ENCODE data around the gene TIAM1.

TIAM1 gene

GRCh38 chr21:31173881-31174555 is 170.0 kb downstream of the TIAM1 start:
- no peak for DNase-seq (ENCODE audit: low read depth)

- DNase-seq (ENCODE audit: low read depth): no peak
These were observed 171.7 kb downstream of the TIAM1 start for GRCh38 chr21:31172328-31172727.

GRCh38 chr21:31164713-31165694 is 179.1 kb downstream of the TIAM1 start:
- no peak for DNase-seq (ENCODE audit: low read depth)

DNA sequence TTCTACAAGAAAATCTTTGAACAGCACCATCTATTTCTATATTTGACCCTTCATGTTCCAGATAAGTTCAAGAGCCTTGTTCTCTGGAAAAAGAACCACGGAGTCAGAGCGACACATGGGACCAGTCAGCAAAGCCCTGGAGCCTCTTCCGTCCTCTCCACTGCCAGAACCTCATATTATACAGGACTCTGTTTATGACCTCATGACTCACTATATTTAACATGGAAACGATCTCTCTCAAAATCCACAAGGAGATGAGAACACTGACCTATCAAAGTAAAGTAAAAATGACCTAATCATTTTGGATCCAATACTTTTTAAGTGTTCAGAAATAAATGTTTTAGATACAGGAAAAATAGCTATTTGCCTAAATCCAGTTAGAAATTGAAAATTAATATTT is 181.2 kb downstream of the TIAM1 start:
- no peak for DNase-seq (ENCODE audit: low read depth)

DNA sequence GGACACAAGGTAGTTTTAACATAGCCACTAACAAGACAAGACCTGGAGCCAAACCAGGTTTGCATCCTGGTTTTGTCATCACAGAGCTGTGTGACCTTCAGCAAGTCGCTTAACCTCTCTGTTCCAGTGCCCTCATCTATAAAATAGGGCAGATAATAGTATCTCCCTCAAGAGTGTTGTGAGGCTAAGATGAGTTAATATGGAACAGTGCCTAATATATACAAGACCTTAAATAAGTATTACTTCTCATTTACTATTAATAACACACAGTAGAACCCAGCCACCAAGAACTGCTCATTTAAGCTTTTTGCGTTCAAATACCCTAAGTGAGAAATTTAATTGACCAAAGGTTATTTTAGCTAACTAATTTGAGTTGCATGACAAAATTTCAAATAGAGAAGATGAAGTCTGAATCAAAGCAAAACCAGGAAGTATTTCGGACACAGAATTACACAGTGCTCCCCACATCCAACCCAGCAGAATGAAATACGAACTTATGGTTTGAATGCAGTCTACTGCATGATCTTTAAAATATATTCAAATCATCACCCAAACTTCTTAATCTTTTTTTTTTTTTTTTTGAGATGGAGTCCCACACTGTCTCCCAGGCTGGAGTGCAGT is 181.9 kb downstream of the TIAM1 start:
- DNase-seq (ENCODE audit: low read depth): no peak

- DNase-seq (ENCODE audit: low read depth): no peak
These were observed 182.9 kb downstream of the TIAM1 start for GRCh38 chr21:31161157-31161556.

DNA sequence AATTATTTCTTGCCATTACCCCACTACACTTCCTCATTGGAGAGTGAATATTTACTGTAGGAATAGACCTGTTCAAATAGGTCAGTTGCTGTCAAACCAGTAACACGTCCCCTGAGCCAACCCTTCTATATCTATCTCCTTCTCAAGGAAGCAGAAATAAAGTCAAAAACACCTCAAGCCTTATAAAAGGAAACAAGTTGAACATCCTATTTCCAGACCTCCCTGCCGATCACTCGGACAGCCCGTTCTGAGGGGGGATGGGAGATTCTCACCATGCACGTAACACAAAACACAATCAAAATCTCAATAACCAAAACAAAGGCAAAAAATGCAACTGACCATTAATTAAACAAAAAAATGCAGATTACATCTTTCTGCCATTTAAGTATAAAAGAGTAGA is 184.3 kb downstream of the TIAM1 start:
- DNase-seq (ENCODE audit: low read depth): no peak

DNA sequence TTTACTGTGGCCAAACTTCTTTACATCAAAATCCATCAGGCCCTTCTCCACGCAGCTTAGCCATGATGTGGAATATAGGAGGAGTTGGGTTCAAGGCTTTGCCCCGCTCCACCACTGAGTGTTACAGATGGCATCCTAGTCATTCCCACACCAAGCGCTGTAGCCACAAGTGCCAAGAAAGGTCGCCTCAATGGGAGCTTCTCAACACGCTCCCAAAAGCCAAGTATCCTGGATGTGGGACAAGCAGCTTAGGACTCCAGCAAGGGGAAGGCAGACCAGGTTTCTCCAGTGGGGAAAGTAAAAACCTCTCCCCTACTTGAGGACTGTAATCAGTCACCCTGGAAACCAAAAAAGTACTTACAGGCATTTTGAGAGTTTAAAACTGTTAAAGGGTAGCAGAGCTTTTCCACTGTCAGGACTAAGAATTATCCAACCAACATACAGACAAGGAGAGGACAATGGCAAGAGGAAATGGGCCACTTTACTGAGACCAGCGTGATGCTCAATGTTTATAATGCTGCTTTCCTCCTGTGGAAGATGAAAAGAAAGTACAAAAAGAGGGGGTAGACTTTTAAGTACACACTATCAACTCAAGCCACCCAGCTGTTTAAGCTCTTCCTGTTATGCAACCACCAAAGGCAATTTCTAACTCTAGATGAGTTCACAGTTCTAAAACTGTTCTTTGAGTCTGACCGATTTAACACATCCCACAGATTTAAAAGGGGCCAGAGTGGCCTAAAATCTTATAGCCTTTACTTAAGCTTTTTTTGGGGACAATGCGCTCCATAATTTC is 185.1 kb downstream of the TIAM1 start:
- no peak for DNase-seq (ENCODE audit: low read depth)

- DNase-seq (ENCODE audit: low read depth): no peak
These were observed 186.3 kb downstream of the TIAM1 start for GRCh38 chr21:31157756-31158155.

GRCh38 chr21:31156662-31157061 is 187.4 kb downstream of the TIAM1 start:
- DNase-seq (ENCODE audit: low read depth): no peak

- no peak for DNase-seq (ENCODE audit: low read depth)
These were observed 187.9 kb downstream of the TIAM1 start for GRCh38 chr21:31156169-31156568.

DNA sequence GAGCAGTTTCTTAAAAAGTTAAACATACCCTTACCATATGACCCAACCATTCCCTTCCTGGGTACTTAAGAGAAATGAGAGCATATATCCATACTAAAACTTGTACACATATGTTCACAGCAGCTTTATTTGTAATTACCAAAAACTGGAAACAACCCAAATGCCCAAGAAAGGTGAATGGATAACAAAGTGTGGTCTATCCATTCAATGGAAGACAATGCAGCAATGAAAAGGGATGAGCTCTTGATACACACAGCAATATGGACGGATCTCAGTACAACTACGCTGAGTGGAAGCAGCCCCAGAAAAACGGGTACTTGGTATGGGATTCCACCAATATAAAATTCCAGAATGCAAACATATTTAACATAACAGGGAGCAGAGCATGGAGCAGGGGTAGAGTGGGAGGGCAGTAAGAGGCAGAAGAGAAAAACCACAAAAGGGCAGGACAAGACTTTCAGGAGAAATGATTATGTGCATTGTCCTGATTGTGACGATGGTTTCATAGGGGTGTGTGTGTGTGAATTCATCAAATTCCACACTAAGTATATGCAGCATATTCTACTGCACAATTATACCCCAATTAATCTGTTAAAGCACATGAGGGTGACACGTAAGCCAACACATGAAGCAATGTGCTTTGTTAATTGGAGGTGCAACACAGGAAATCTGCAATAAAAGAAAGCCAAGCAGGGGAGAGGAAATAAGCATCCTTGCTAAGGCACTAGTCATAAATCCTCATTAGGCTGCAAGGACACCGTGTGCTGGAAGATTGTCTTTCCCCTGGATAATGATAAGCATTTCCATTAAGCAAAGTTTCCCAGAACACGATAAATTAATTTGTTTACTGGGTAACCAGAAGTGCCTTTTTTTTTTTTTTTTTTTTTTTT is 192.7 kb downstream of the TIAM1 start:
- DNase-seq (ENCODE audit: low read depth): no peak

DNA sequence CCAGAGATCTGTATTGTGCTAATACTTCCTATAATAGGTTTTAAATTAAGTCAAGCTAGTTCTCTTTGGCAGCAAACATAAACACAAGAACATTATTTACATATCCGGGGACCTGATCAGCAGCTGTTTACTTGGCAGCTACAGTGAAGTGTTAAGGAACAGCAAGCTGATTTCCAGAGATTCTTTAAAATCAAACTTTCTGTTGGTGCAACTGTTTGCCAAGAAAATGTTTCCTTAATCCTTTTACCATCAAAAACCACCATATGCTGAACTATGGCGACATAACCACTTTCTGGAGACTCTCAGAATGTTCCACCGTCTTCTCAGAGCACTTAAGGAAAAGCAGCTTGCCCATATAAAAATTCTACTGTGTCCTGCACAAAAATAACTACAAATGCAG is 198.8 kb downstream of the TIAM1 start:
- no peak for DNase-seq (ENCODE audit: low read depth)

DNA sequence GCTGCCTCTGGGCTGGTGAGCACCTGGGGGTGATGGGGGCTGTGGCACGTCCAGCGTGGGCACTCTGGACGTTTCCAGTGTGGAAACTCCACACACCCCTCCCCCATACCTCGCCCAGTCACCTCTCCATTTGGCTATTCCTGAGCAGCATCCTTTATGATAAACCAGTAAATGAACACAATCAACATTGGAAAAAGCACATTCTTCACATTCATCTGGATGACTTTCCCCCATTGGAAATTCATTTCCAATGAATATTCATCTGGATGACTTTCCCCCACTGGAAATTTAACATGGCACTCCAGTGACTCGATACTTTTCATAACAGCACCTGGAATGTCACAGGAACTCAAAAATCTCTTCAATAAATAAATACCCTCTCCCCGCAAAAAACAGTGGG is 201.0 kb downstream of the TIAM1 start:
- DNase-seq (ENCODE audit: low read depth): peak; percentile 8

DNA sequence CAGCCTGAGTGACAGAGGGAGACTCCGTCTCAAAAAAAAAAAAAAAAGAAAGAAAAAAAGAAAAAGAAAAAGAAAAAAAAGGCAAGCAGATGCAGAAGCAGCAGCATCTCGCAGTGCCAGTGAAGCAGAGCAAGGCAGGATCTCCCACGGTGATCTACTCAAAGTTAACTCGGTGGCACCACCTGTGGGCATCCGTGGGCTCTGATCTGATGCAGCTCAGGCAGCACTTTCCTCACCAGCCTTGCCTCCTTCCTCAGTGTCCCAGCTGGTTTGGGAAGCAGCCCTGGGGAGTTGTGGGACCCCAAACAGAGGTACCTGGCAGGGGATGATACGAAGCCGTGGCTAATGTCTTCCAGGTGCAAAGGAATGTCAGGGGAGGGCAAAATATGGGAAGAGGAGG is 201.5 kb downstream of the TIAM1 start:
- DNase-seq (ENCODE audit: low read depth): no peak

GRCh38 chr21:31141389-31142000 is 202.6 kb downstream of the TIAM1 start:
- DNase-seq (ENCODE audit: low read depth): no peak

GRCh38 chr21:31140676-31141075 is 203.4 kb downstream of the TIAM1 start:
- DNase-seq (ENCODE audit: low read depth): no peak

DNA sequence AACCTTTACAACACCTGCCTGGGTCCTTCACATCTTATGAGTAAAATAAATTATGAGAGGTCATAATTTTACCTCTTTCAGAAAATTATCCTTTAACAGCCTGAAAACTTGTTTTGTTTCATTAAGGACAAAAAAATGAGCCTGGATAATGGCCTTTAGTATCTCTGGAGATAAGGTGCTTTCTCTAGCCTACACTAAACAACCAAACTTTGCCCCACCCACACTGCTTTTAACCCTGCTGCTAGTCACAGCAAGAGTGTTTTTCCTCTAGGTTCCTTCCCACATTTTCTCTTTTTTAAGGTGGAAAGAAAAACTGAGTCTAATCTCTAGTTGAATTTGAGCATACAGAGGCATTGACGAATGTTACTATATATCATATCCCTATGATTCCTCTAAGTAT is 204.0 kb downstream of the TIAM1 start:
- no peak for DNase-seq (ENCODE audit: low read depth)

DNA sequence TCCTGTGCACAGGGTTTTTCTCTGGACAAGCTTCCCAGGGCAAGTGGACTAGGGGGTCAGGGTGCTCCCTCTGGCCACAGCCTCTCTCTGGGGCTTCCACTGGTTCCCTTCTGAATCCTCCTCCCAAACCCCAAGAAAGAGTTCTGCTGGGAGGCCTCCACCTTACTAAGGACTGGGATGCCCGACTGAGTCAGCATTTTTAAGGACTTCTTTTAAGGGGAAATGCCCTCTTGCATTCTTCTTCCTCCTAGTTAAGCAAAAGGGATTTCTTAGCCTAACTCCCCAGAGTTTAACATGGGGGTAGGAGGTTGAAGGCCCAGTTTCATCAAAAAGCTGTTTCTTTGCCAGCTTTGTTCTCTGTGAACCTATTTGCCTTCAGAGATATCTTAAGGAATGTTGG is 206.1 kb downstream of the TIAM1 start:
- DNase-seq (ENCODE audit: low read depth): no peak

DNA sequence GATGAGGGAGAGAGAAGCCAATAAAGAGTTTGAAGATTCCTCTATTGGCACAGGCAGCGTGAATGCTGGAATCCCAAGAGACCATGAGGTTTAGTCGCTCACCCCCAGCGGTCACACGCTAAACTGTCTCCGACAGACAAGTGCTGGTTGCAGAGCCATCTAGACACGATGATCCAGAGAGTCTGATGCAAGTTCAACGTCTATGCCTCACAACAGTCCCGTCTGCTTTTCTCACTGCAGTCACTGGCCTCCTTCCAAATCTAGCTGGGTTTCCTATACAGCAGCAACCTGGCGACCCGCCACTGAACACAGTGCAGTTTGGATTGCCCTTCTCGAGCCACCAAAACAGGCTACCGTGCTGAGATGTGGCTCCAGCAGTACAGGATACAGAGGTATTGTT is 207.2 kb downstream of the TIAM1 start:
- DNase-seq (ENCODE audit: low read depth): no peak

Measured in HS-27A (cell line).